GM12878 (cell line): ENCODE data around the gene EHF.

Experiments used
- CBX5 ChIP-seq: sonication (generic); IDR thresholded peaks from 2 replicates; pipeline ENCODE4 v1.6.1; 2016; ENCODE audit warnings: low read depth, moderate library complexity, mild to moderate bottlenecking, inconsistent platforms
- CTCF ChIP-seq, 3 experiments: IDR thresholded peaks in 2 of 3; conservative IDR thresholded peaks in 1 of 3; 2 replicates each; pipeline ENCODE4 v1.5.1; 2011; ENCODE audit warnings: low read depth in 3 of 3, low read length in 3 of 3, mild to moderate bottlenecking in 3 of 3, control low read depth in 2 of 3, moderate library complexity in 2 of 3, inconsistent platforms in 1 of 3, mixed read lengths in 1 of 3; ENCODE audit not compliant: control insufficient read depth in 2 of 3, insufficient read depth in 1 of 3; ENCODE audit errors: extremely low read depth in 1 of 3
- EZH2 ChIP-seq: IDR thresholded peaks from 2 replicates; pipeline ENCODE4 v1.6.1; 2012; ENCODE audit warnings: low read depth, mild to moderate bottlenecking, control low read depth, inconsistent platforms, low read length, borderline replicate concordance; ENCODE audit not compliant: control insufficient read depth
- IKZF1 ChIP-seq: fragments of 450-650 bp; conservative IDR thresholded peaks from 2 replicates; pipeline ENCODE4 v1.6.1; 2017; ENCODE audit warnings: antibody characterized with exemption, mild to moderate bottlenecking
- POLR2AphosphoS5 ChIP-seq: IDR thresholded peaks from 2 replicates; pipeline ENCODE4 v1.6.1; 2011; ENCODE audit warnings: mild to moderate bottlenecking, low read length, inconsistent platforms
- RB1 ChIP-seq: fragments of 450-650 bp; formaldehyde crosslinking; IDR thresholded peaks from 2 replicates; pipeline ENCODE4 v1.6.1; 2017; ENCODE audit warnings: mild to moderate bottlenecking, borderline replicate concordance
- SRF ChIP-seq, 2 experiments: IDR thresholded peaks; 2 replicates each; pipeline ENCODE4 v1.6.1; 2011; ENCODE audit warnings: low read depth in 2 of 2, low read length in 2 of 2, mild to moderate bottlenecking in 1 of 2, moderate library complexity in 1 of 2
- ZNF24 ChIP-seq: fragments of 450-650 bp; IDR thresholded peaks from 2 replicates; pipeline ENCODE4 v1.6.1; 2017; ENCODE audit warnings: antibody characterized with exemption, mild to moderate bottlenecking

GRCh38 chr11:34595391-34595790 lies 25.5 kb upstream of the EHF start:
- TF ChIP-seq EZH2 (no peak), CTCF (IDR thresholded peaks at IDR 0.05 in 2 of 3, conservative IDR thresholded peaks at IDR 0.05 in 1 of 3; ENCODE audit: control insufficient read depth in 2 of 3, extremely low read depth in 1 of 3, insufficient read depth in 1 of 3, low read depth in 3 of 3, low read length in 3 of 3) (no peak), CBX5 (no peak), POLR2AphosphoS5 (no peak), SRF (IDR thresholded peaks at IDR 0.05; ENCODE audit: low read depth in 2 of 2, low read length in 2 of 2) (no peak), ZNF24 (no peak), IKZF1 (no peak), RB1 (no peak)
